Mesendoderm (in vitro differentiated cells): ENCODE results near the gene DCBLD2.

Experiments used
- DNase-seq: peaks from one replicate; pipeline ENCODE4 v3.0.0; 2013
- H2AK5ac ChIP-seq: 2 replicates; pipeline ENCODE4 v1.6.1; 2013; ENCODE audit warnings: low read length, inconsistent platforms
- H2BK120ac ChIP-seq: 2 replicates; pipeline ENCODE4 v1.6.1; 2013; ENCODE audit warnings: low read depth, mild to moderate bottlenecking, low read length, moderate library complexity, mixed read lengths
- H2BK15ac ChIP-seq: replicated peaks from 2 replicates; pipeline ENCODE4 v1.6.1; 2013; ENCODE audit warnings: low read depth, mild to moderate bottlenecking, moderate library complexity
- H2BK5ac ChIP-seq: 2 replicates; pipeline ENCODE4 v1.6.1; 2013; ENCODE audit warnings: low read length, inconsistent platforms
- H3K18ac ChIP-seq: 2 replicates; pipeline ENCODE4 v1.6.1; 2013; ENCODE audit warnings: mild to moderate bottlenecking, low read length, mixed read lengths
- H3K23ac ChIP-seq: one replicate; pipeline ENCODE4 v1.6.1; 2013; ENCODE audit warnings: low read length
- H3K27ac ChIP-seq: 2 replicates; pipeline ENCODE4 v1.5.1; 2013; ENCODE audit warnings: low read depth, mild to moderate bottlenecking, inconsistent platforms, low read length, moderate library complexity
- H3K27me3 ChIP-seq: 2 replicates; pipeline ENCODE4 v1.6.1; 2013; ENCODE audit warnings: low read length, control low read depth, mild to moderate bottlenecking, inconsistent platforms; ENCODE audit not compliant: insufficient read depth, poor library complexity
- H3K36me3 ChIP-seq: 2 replicates; pipeline ENCODE4 v1.6.1; 2013; ENCODE audit warnings: low read length, inconsistent platforms; ENCODE audit not compliant: control insufficient read depth, insufficient read depth
- H3K4ac ChIP-seq: one replicate; pipeline ENCODE4 v1.6.1; 2013; ENCODE audit warnings: low read depth, mild to moderate bottlenecking, low read length, moderate library complexity
- H3K4me1 ChIP-seq: 2 replicates; pipeline ENCODE4 v1.6.1; 2013; ENCODE audit warnings: low read depth, low read length, inconsistent platforms; ENCODE audit not compliant: control insufficient read depth
- H3K4me2 ChIP-seq: 2 replicates; pipeline ENCODE4 v1.6.1; 2013; ENCODE audit warnings: low read length
- H3K4me3 ChIP-seq: 2 replicates; pipeline ENCODE4 v1.5.1; 2013; ENCODE audit warnings: mild to moderate bottlenecking, low read length
- H3K56ac ChIP-seq: one replicate; pipeline ENCODE4 v1.6.1; 2013; ENCODE audit warnings: low read length
- H3K79me1 ChIP-seq: 2 replicates; pipeline ENCODE4 v1.6.1; 2013; ENCODE audit warnings: low read length, inconsistent platforms
- H3K79me2 ChIP-seq: 2 replicates; pipeline ENCODE4 v1.6.1; 2013; ENCODE audit warnings: mild to moderate bottlenecking, low read length; ENCODE audit not compliant: control insufficient read depth, insufficient read depth
- H3K9ac ChIP-seq: 2 replicates; pipeline ENCODE4 v1.6.1; 2013; ENCODE audit warnings: low read length, inconsistent platforms
- H4K5ac ChIP-seq: one replicate; pipeline ENCODE4 v1.6.1; 2013; ENCODE audit warnings: low read length
- H4K8ac ChIP-seq: one replicate; pipeline ENCODE4 v1.6.1; 2013; ENCODE audit warnings: low read depth, mild to moderate bottlenecking, control low read depth, low read length, moderate library complexity
- WGBS: extraction: QIAGEN DNeasy Blood & Tissue Kit; methylation state at CpG from one replicate; pipeline ENCODE4 v1.1.7; 2013; ENCODE audit warnings: low lambda C conversion rate, missing lambda C conversion rate; ENCODE audit not compliant: insufficient coverage; ENCODE audit errors: extremely low coverage; 5-methylcytosine and 5-hydroxymethylcytosine counted together

Gene DCBLD2

DNA sequence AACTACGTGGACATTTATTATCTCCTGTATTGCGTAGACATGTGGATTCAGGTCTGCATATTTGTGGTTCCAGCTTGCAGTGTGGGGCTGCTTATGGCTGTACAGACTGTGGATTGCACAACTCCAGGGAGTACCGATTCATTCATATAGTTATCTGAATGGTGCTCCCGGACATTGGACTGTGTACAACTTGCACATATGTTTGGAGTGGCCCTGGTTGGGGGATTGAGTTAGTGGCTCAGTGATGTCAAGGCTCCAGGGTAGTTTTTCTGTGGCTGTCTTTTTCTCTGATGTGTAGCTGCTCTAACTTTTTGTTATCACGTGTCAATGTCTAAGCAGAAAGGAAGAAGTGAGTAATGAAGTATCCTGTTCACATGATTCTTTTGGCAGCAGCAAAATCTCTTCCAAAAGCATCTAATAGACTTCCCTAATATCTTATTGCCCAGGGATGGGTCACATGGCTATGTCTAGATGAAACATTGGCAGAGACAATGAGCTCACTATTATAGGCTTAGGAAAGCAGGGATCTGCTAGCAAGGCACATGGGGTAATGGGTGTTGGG lies 122.6 kb downstream of the DCBLD2 start:
- DNase-seq: no peak
- H4K8ac ChIP-seq: no peak overlapping the region
- H3K18ac ChIP-seq: no peak overlapping the region
- H2BK120ac ChIP-seq: no peak overlapping the region
- H2AK5ac ChIP-seq: no peak overlapping the region
- H3K4me1 ChIP-seq: no peaks in the 10 kb centered on the region
- no peak overlapping the region for H2BK5ac ChIP-seq
- H3K27me3 ChIP-seq: no peaks in the 10 kb centered on the region
- H3K56ac ChIP-seq: no peak overlapping the region
- WGBS: no CpG with 5 or more reads among the region's 5 CpGs
- H4K5ac ChIP-seq: no peak overlapping the region
- H3K4ac ChIP-seq: no peak overlapping the region
- no peaks in the 10 kb centered on the region for H3K79me1 ChIP-seq
- H3K27ac ChIP-seq: no peak overlapping the region
- H3K79me2 ChIP-seq: no peaks in the 10 kb centered on the region
- no peak overlapping the region for H3K4me2 ChIP-seq
- no peak overlapping the region for H3K4me3 ChIP-seq
- no peak overlapping the region for H3K23ac ChIP-seq
- no peak overlapping the region for H3K9ac ChIP-seq
- no peak overlapping the region for H2BK15ac ChIP-seq
- H3K36me3 ChIP-seq: no peaks in the 10 kb centered on the region

DNA sequence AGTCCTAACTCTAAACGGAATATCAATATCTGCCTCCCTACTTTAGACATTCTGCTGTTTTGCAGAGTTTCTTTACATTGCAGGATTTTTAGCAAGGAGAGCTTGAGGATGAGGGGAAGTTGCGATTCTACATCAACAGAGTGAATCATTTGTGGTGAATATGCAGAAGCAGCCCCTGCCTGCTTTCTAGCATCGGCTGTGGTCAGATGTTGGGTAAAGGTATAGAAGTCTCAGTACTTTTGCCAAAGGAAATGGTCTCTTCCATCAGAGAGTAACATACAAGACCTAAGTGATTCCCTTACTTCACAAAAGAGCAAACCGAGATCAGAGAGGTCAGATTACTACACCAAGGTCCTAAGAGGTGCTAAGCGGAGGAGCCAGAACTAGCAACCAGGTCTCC lies 123.1 kb downstream of the DCBLD2 start:
- H3K4me1 ChIP-seq: no peaks in the 10 kb centered on the region
- no peak overlapping the region for H3K4me3 ChIP-seq
- H3K23ac ChIP-seq: no peak overlapping the region
- H4K5ac ChIP-seq: no peak overlapping the region
- no peak overlapping the region for H2AK5ac ChIP-seq
- no peak overlapping the region for H2BK120ac ChIP-seq
- no peak for DNase-seq
- H3K18ac ChIP-seq: no peak overlapping the region
- no peak overlapping the region for H2BK15ac ChIP-seq
- no peak overlapping the region for H3K27ac ChIP-seq
- H4K8ac ChIP-seq: no peak overlapping the region
- no peak overlapping the region for H3K4ac ChIP-seq
- H3K27me3 ChIP-seq: no peaks in the 10 kb centered on the region
- H3K4me2 ChIP-seq: no peak overlapping the region
- H3K56ac ChIP-seq: no peak overlapping the region
- H3K36me3 ChIP-seq: no peaks in the 10 kb centered on the region
- H3K79me2 ChIP-seq: no peaks in the 10 kb centered on the region
- no peak overlapping the region for H3K9ac ChIP-seq
- no CpG with 5 or more reads among the region's 5 CpGs for whole genome bisulfite sequencing
- H3K79me1 ChIP-seq: no peaks in the 10 kb centered on the region
- H2BK5ac ChIP-seq: no peak overlapping the region

GRCh38 chr3:98777801-98778220 lies 123.7 kb downstream of the DCBLD2 start:
- Histone ChIP-seq H3K27ac (no peak overlapping the region), H3K23ac (no peak overlapping the region), H3K36me3 (no peaks in the 10 kb centered on the region), H4K8ac (no peak overlapping the region), H4K5ac (no peak overlapping the region), H3K79me1 (no peaks in the 10 kb centered on the region), H3K9ac (no peak overlapping the region), H3K4ac (no peak overlapping the region), H2BK120ac (no peak overlapping the region), H2BK5ac (no peak overlapping the region), H3K79me2 (no peaks in the 10 kb centered on the region), H3K27me3 (no peaks in the 10 kb centered on the region), H3K18ac (no peak overlapping the region), H3K4me1 (no peaks in the 10 kb centered on the region), H2AK5ac (no peak overlapping the region), H3K4me3 (no peak overlapping the region), H2BK15ac (no peak overlapping the region), H3K56ac (no peak overlapping the region), H3K4me2 (no peak overlapping the region)
- DNase-seq: no peak

DNA sequence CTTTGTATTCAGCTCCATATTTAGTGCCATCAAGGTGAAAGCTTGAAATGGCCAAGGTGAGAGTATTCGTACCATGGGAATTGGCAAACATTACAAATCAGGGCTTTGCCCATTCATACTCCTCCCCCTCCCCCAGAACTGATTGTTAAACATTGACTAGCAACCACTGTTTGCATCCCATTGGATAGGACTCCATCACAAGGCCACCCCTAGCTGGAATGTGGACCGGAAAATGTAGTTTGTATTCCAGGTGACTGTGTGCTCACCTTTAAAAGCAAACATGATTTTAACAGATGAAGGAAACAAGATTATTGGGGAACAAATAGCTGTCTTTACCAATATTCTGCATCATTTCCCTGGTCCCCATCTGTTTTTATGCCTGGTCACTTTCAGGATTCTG lies 124.2 kb downstream of the DCBLD2 start:
- H3K23ac ChIP-seq: no peak overlapping the region
- no peaks in the 10 kb centered on the region for H3K27me3 ChIP-seq
- no peaks in the 10 kb centered on the region for H3K79me2 ChIP-seq
- H3K79me1 ChIP-seq: no peaks in the 10 kb centered on the region
- H3K4me2 ChIP-seq: no peak overlapping the region
- H2BK15ac ChIP-seq: no peak overlapping the region
- H3K36me3 ChIP-seq: no peaks in the 10 kb centered on the region
- H3K4ac ChIP-seq: no peak overlapping the region
- no peak overlapping the region for H2BK120ac ChIP-seq
- H3K27ac ChIP-seq: no peak overlapping the region
- no peak overlapping the region for H4K8ac ChIP-seq
- H3K9ac ChIP-seq: no peak overlapping the region
- H2AK5ac ChIP-seq: no peak overlapping the region
- no peak overlapping the region for H2BK5ac ChIP-seq
- no CpG with 5 or more reads among the region's 2 CpGs for WGBS
- H3K4me3 ChIP-seq: no peak overlapping the region
- no peak overlapping the region for H3K18ac ChIP-seq
- no peak overlapping the region for H4K5ac ChIP-seq
- H3K56ac ChIP-seq: no peak overlapping the region
- no peaks in the 10 kb centered on the region for H3K4me1 ChIP-seq
- DNase-seq: no peak

DNA sequence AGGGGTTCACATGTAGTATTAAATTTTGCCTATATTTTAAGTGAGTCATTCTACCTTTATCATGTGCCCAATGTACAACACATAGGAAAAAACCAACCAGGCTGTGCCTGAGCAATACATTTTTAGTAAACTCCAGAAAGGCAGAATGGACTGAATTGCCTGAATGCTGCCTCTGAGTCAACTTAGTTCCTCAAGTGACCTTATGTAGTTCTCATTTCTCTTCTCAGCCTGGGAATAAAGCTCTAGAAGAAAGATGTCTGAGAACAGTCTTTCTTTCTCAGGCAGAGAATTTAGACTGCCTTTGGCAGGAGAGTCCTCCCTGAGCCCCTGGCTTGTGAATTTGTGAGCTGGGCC lies 125.4 kb downstream of the DCBLD2 start:
- H3K23ac ChIP-seq: no peak overlapping the region
- no peak overlapping the region for H3K27ac ChIP-seq
- H3K18ac ChIP-seq: no peak overlapping the region
- no peaks in the 10 kb centered on the region for H3K36me3 ChIP-seq
- H3K4me2 ChIP-seq: no peak overlapping the region
- H2BK120ac ChIP-seq: no peak overlapping the region
- no peak overlapping the region for H2BK5ac ChIP-seq
- no peak overlapping the region for H4K5ac ChIP-seq
- no peak overlapping the region for H4K8ac ChIP-seq
- no peak overlapping the region for H3K4ac ChIP-seq
- no peaks in the 10 kb centered on the region for H3K79me1 ChIP-seq
- DNase-seq: no peak
- H2BK15ac ChIP-seq: no peak overlapping the region
- no peaks in the 10 kb centered on the region for H3K79me2 ChIP-seq
- H2AK5ac ChIP-seq: no peak overlapping the region
- H3K4me3 ChIP-seq: no peak overlapping the region
- H3K56ac ChIP-seq: no peak overlapping the region
- H3K4me1 ChIP-seq: no peaks in the 10 kb centered on the region
- no peaks in the 10 kb centered on the region for H3K27me3 ChIP-seq
- no peak overlapping the region for H3K9ac ChIP-seq

GRCh38 chr3:98775459-98776139 lies 125.9 kb downstream of the DCBLD2 start:
- Histone ChIP-seq H3K56ac (no peak overlapping the region), H3K4me2 (no peak overlapping the region), H3K18ac (no peak overlapping the region), H3K79me1 (no peaks in the 10 kb centered on the region), H3K27ac (no peak overlapping the region), H2BK15ac (no peak overlapping the region), H3K79me2 (no peaks in the 10 kb centered on the region), H3K4ac (no peak overlapping the region), H3K9ac (no peak overlapping the region), H3K4me3 (no peak overlapping the region), H2BK5ac (no peak overlapping the region), H2BK120ac (no peak overlapping the region), H4K5ac (no peak overlapping the region), H3K27me3 (no peaks in the 10 kb centered on the region), H4K8ac (no peak overlapping the region), H3K4me1 (no peaks in the 10 kb centered on the region), H2AK5ac (no peak overlapping the region), H3K36me3 (no peaks in the 10 kb centered on the region), H3K23ac (no peak overlapping the region)
- no CpG with 5 or more reads among the region's 3 CpGs for WGBS
- DNase-seq: no peak
